ENCODE results near the gene TSEN34.

GRCh38 chr19:54145541-54146158 is 45.5 kb upstream of the TSEN34 start:
- no peak for TF ChIP-seq CTCF (IDR thresholded peaks at IDR 0.05)
- no peak for TF ChIP-seq POLR2A (IDR thresholded peaks at IDR 0.05)

Measured in lower leg skin (tissue), 3 donors.